Measurements from ENCODE around the gene EP300. TPM values are rescaled to one million over a fixed set of nuclear protein-coding genes. Genes with fewer than 3 reads are reported as not detected.

Gene EP300
- total and polyA plus RNA-seq, 2 of the 8 experiments (the other 6 are each of a cell fraction or from before 2014, with no cell fraction given), result 39.5 to 109 TPM

DNA sequence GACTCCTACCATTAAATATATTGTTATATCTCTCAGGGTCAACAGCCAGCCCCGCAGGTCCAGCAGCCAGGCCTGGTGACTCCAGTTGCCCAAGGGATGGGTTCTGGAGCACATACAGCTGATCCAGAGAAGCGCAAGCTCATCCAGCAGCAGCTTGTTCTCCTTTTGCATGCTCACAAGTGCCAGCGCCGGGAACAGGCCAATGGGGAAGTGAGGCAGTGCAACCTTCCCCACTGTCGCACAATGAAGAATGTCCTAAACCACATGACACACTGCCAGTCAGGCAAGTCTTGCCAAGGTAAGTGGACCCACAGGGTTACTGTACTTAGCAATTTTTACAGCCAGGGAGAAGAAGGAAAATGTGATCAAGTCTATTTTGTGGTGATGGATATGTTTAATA is 35.1 kb downstream of the EP300 start:
- POLR2A ChIA-PET (ENCODE audit: partially characterized antibody), result no interaction called here
- no peak for TF ChIP-seq KDM4A (IDR thresholded peaks at IDR 0.05; ENCODE audit: low read depth, low read length, severe bottlenecking)
- TF ChIP-seq TEAD4 (IDR thresholded peaks at IDR 0.05; ENCODE audit: low read depth, low read length), result no peak
- TF ChIP-seq CBX8 (IDR thresholded peaks at IDR 0.05; ENCODE audit: borderline replicate concordance, low read depth, low read length), result no peak
- TF ChIP-seq RNF2 (IDR thresholded peaks at IDR 0.05; ENCODE audit: borderline replicate concordance, low read depth, low read length, missing control alignments, poor library complexity, severe bottlenecking), result no peak
- no peak for TF ChIP-seq SP1 (IDR thresholded peaks at IDR 0.05; ENCODE audit: low read depth, low read length)
- TF ChIP-seq NANOG (IDR thresholded peaks at IDR 0.05; ENCODE audit: insufficient read depth, low read depth, low read length, poor library complexity, severe bottlenecking), result no peak
- TF ChIP-seq, protein P1, sequence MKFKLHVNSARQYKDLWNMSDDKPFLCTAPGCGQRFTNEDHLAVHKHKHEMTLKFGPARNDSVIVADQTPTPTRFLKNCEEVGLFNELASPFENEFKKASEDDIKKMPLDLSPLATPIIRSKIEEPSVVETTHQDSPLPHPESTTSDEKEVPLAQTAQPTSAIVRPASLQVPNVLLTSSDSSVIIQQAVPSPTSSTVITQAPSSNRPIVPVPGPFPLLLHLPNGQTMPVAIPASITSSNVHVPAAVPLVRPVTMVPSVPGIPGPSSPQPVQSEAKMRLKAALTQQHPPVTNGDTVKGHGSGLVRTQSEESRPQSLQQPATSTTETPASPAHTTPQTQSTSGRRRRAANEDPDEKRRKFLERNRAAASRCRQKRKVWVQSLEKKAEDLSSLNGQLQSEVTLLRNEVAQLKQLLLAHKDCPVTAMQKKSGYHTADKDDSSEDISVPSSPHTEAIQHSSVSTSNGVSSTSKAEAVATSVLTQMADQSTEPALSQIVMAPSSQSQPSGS (IDR thresholded peaks at IDR 0.05; ENCODE audit: low read length), result no peak
- no peak for TF ChIP-seq SP2 (IDR thresholded peaks at IDR 0.05; ENCODE audit: low read length)
- TF ChIP-seq RXRA (IDR thresholded peaks at IDR 0.05; ENCODE audit: insufficient read depth, low read depth, low read length), result no peak
- TF ChIP-seq EP300 (IDR thresholded peaks at IDR 0.05; ENCODE audit: borderline replicate concordance in 1 of 2, low read depth in 2 of 2, low read length in 2 of 2), result no peak
- no peak for TF ChIP-seq TCF12 (IDR thresholded peaks at IDR 0.05; ENCODE audit: low read depth, low read length)
- TF ChIP-seq PHF8 (conservative IDR thresholded peaks at IDR 0.05; ENCODE audit: low read depth, low read length), result no peak

More for the DNA sequence above, 35.1 kb downstream of the EP300 start:
- Histone ChIP-seq H3K27me3 (replicated peaks in 1 of 4; ENCODE audit: control insufficient read depth in 3 of 4, extremely low read depth in 1 of 4, insufficient read depth in 3 of 4, low read length in 3 of 4) (no peaks in the 10 kb centered on the region), H3K36me3 (ENCODE audit: control insufficient read depth in 2 of 4, insufficient read depth in 4 of 4, low read length in 3 of 4) (peaks cover 43 to 68% (median 61%) of the 10 kb centered on the region in 4 experiments), H2BK5ac (ENCODE audit: low read depth, low read length) (no peak overlapping the region), H3K79me1 (ENCODE audit: low read depth, low read length) (no peaks in the 10 kb centered on the region), H3K4me3 (ENCODE audit: extremely low read depth in 1 of 4, insufficient read depth in 2 of 4, low read depth in 3 of 4, low read length in 4 of 4) (no peak overlapping the region), H3K56ac (replicated peaks; ENCODE audit: insufficient read length, low read depth, low read length) (no peak overlapping the region), H2BK12ac (ENCODE audit: low read depth, low read length) (0 out of 2 replicates have a peak overlapping the region, but pooled peaks have one; percentile 60), H2BK15ac (ENCODE audit: low read length) (no peak overlapping the region), H3K23me2 (ENCODE audit: low read depth, low read length) (no peaks in the 10 kb centered on the region), H3K4me1 (replicated peaks in 1 of 4; ENCODE audit: control insufficient read depth in 3 of 4, insufficient read depth in 4 of 4, low read length in 3 of 4) (no peaks in the 10 kb centered on the region), H3K9me3 (ENCODE audit: insufficient read depth in 2 of 2, low read depth in 1 of 2, low read length in 1 of 2) (no peaks in the 10 kb centered on the region), H4K5ac (ENCODE audit: insufficient read length, low read depth, low read length) (no peak overlapping the region), H3K9ac (replicated peaks in 1 of 4; ENCODE audit: extremely low read depth in 1 of 4, low read depth in 3 of 4, low read length in 3 of 4) (no peak overlapping the region), H4K91ac (replicated peaks; ENCODE audit: insufficient read length, low read length) (no peak overlapping the region), H2AFZ (ENCODE audit: low read length) (no peak overlapping the region), H3K79me2 (ENCODE audit: control insufficient read depth in 1 of 2, insufficient read depth in 2 of 2, low read length in 2 of 2) (peaks cover 0 to 48% of the 10 kb centered on the region in 2 experiments; a peak in 3 of 4 replicates), H2BK120ac (replicated peaks; ENCODE audit: low read depth, low read length) (no peak overlapping the region), H3K23ac (ENCODE audit: insufficient read length) (no peak overlapping the region), H2AK5ac (ENCODE audit: low read depth, low read length) (no peak overlapping the region), H3K27ac (ENCODE audit: low read depth, low read length) (no peak overlapping the region), H3K18ac (ENCODE audit: extremely low read depth, low read length) (no peak overlapping the region), H3K4ac (replicated peaks; ENCODE audit: insufficient read length, low read depth, low read length) (no peak overlapping the region), H4K8ac (ENCODE audit: extremely low read depth, insufficient read depth, low read length) (no peak overlapping the region), H3K14ac (ENCODE audit: insufficient read length) (no peak overlapping the region), H4K20me1 (replicated peaks in 1 of 2; ENCODE audit: control insufficient read depth in 1 of 2, insufficient read depth in 2 of 2, low read length in 2 of 2) (peaks cover 11 to 13% of the 10 kb centered on the region in 2 experiments), H3K4me2 (ENCODE audit: insufficient read depth in 1 of 2, low read depth in 2 of 2, low read length in 2 of 2) (no peak overlapping the region), H2BK20ac (ENCODE audit: low read length) (no peak overlapping the region)
- FAIRE-seq (no peak), DNase-seq (ENCODE audit: low read depth in 1 of 2, low spot score in 2 of 2) (no peak)
- CTCF ChIA-PET (ENCODE audit: partially characterized antibody), result interaction anchor here (0.6 kb wide), 1 partner anchor 222 kb away, joined by 3 read pairs; no protein-coding TSS in a partner anchor
- WGBS, 2 experiments (ENCODE audit: extremely low coverage in 1 of 2, insufficient coverage in 1 of 2, insufficient read length in 1 of 2, insufficient replicate concordance in 2 of 2, low coverage in 1 of 2, low lambda C conversion rate in 2 of 2, missing lambda C conversion rate in 1 of 2), result 94% methylated on average over 5 of the region's 5 CpGs; no CpG with 5 or more reads in 1 of the 2 experiments
